T follicular helper cell (primary cell): ENCODE data around the gene CDK5RAP3.

Experiments
- DNase-seq: peaks from one replicate; pipeline ENCODE4 v3.0.0-alpha.2; 2020; ENCODE audit warnings: low read depth

CDK5RAP3 gene

GRCh38 chr17:47949197-47949759 lies 21.6 kb upstream of the CDK5RAP3 start:
- peak; percentile 55 for DNase-seq

DNA sequence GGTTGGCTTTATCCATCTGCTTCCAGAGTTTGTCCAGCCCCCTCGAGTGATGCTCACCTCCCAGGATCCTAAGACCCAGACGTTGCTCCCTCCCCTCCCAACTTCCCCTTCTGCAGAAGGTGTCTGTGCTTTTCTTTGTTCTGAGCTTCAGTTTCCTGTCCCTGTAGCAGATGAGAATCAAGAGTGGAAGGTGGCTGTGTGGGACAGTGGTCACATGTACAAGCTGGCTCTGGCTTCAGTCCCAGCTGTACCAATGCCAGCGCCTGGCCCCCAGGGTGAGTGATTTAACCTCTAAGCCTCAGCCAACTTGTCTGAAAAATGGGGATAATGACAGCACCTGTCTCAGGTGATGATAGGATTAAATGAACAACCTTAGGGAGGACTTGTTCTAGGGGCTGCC lies 21.0 kb upstream of the CDK5RAP3 start:
- DNase-seq, result no peak

DNA sequence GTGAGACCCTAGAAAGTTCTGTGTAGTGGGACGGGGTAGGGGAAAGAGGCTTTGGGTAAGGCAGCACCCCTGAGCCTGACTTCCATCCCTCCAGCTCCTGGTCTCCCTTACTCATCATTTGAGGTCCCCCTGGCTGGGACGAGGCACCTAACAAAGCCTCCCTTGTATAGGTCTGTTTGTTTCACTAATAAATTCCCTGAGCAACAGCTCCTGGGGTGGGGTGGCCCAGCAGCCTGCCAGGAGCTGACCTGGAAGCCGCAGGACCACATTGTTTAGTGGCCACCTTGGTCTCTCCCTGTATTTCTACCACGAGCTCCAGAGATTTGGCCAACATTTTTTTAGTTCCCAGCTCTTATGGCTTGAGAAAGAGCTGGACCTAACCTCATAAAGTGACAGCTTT lies 20.5 kb upstream of the CDK5RAP3 start:
- no peak for DNase-seq

GRCh38 chr17:47952171-47953021 lies 18.5 kb upstream of the CDK5RAP3 start:
- DNase-seq, result no peak

DNA sequence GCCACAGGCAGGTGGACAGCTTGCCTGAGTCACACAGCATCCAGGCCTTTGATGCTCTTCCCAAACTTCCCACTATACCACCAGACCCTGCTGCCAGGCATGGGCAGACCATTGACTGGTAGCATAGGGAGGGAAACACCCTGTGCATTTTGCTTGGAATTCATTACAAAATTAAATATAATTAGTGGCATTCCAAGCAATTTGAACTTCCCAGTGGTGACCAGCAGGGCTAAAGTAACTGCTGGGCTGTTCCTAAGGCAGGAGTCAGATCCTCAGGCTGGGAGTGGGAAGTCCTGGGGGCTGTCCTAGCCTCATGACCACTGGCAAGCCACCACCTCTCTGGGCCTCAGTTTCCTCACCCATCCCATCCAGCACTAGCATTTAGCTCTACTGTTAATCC lies 17.0 kb upstream of the CDK5RAP3 start:
- no peak for DNase-seq

- no peak for DNase-seq
Observed at GRCh38 chr17:47955497-47956461, 15.1 kb upstream of the CDK5RAP3 start.

GRCh38 chr17:47956791-47957590 lies 13.9 kb upstream of the CDK5RAP3 start:
- no peak for DNase-seq

- no peak for DNase-seq
Observed at GRCh38 chr17:47957591-47958490, 13.1 kb upstream of the CDK5RAP3 start, which contains the start of gene PRR15L. Gene PRR15L, minus strand, starts transcription at chr17:47957883. Its CDS starts 4,649 bp downstream, at chr17:47953234.

GRCh38 chr17:47959825-47960655 lies 10.9 kb upstream of the CDK5RAP3 start:
- no peak for DNase-seq

DNA sequence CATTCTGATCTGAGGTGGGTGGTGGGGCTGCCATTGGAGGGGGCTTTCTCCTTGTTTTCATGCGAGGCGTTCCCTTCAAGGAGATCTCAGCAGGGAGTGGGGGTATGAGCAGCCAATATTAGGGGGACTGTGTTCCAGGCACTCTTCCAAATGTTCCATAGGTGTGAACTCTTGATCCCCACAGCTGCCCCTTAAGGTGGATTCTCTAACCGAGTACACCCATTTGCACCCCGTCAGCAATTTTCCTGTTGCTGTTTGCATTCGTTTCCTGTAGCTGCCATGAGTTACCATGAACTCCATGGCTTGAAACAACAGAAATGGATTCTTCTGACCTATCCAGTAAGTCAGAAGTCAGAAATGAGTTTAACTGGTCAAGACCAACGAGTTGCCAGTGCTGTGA lies 9.5 kb upstream of the CDK5RAP3 start:
- no peak for DNase-seq

- no peak for DNase-seq
Observed at GRCh38 chr17:47962901-47963300, 8.0 kb upstream of the CDK5RAP3 start.

GRCh38 chr17:47964856-47965255 lies 6.1 kb upstream of the CDK5RAP3 start:
- no peak for DNase-seq

DNA sequence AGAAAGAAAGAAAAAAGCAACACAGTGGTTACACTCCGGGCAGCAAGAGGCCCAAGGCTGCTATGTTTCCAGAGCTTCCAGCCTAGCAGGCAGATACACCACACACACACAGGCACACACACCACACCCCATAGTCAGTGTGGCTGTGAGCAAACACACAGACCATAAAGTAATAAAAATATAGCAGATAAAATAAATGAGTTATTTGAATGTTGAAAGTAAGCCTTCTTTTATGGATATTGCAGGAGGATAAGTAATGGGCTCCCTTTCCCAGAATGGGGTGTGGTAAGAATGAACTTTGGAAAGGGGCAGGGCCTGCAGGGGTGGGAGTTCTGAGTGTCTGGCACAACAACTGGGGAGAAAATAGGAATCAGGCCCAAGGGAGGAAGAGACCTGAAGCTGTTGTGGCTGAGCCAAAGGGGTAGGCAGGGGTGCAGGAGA lies 4.8 kb upstream of the CDK5RAP3 start:
- no peak for DNase-seq

DNA sequence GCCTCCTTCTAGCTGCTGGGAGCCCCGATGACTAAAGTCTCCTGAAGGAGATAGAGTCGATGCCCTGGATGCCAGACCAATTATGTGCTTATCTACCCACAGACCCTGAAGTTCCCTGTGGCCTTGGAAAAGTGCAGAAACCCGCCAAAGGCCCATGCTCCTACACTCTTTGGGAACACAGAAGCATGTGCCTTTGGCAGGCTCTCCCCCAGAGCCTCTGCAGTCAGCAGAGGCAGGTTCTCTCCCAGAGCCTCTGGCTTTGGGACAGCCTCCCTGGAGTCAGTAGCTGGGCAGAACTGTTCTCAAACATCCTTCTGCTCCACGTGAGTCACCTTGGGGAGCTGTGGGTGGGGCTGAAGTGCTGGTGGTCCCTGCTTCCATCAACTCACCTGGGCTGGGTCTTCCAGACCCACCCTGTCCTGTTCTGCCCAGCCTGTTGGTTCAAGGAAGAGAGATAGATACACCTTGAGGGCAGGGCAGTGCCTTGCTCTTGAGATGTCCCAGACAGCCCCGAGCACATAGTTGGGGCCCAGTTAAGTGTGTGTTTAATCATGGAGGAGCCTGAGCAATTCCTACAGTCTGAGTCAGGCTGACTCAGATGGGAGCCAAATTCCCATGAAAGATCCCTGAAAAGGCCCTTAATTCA lies 3.2 kb upstream of the CDK5RAP3 start:
- no peak for DNase-seq

DNA sequence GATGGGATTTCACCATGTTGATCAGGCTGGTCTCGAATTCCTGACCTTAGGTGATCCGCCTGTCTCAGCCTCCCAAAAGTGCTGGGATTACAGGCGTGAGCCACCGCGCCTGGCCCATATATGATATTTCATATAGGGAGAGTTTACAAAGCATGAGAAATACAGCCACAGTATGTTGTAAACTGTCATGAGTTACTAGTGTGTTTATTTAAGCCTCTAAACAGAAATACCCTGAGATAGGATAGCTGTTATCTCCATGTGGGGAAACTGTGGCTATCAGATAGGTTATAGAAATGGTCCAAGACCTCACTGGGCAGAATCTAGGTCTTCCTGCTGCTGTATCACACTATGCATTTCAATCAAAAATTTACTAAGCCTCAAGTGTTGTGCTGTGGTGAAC lies 2.1 kb upstream of the CDK5RAP3 start:
- DNase-seq, result no peak

GRCh38 chr17:47969930-47970724 lies 786 bp upstream of the CDK5RAP3 start:
- no peak for DNase-seq

GRCh38 chr17:47973541-47973940 lies 2.6 kb downstream of the CDK5RAP3 start:
- DNase-seq, result no peak

- DNase-seq, result no peak
Observed at GRCh38 chr17:47975189-47975822, 4.4 kb downstream of the CDK5RAP3 start.
